A549 treated with GW870086 at 1 μM for 4 hours (cell line): ENCODE results near the gene TUNAR. TPM values are rescaled to one million over a fixed set of nuclear protein-coding genes. Genes with fewer than 3 reads are reported as not detected.

ENCODE experiments used
- total RNA-seq: library from RNA; stranded (reverse); fragments of 200-300 nt; extraction: Qiagen RNA extraction; gene quantifications from 5 replicates; pipeline ENCODE4 v1.2.3, GENCODE V29; 2022; ENCODE audit warnings: low read depth

TUNAR gene
- not detected in 5 replicates for total RNA-seq

DNA sequence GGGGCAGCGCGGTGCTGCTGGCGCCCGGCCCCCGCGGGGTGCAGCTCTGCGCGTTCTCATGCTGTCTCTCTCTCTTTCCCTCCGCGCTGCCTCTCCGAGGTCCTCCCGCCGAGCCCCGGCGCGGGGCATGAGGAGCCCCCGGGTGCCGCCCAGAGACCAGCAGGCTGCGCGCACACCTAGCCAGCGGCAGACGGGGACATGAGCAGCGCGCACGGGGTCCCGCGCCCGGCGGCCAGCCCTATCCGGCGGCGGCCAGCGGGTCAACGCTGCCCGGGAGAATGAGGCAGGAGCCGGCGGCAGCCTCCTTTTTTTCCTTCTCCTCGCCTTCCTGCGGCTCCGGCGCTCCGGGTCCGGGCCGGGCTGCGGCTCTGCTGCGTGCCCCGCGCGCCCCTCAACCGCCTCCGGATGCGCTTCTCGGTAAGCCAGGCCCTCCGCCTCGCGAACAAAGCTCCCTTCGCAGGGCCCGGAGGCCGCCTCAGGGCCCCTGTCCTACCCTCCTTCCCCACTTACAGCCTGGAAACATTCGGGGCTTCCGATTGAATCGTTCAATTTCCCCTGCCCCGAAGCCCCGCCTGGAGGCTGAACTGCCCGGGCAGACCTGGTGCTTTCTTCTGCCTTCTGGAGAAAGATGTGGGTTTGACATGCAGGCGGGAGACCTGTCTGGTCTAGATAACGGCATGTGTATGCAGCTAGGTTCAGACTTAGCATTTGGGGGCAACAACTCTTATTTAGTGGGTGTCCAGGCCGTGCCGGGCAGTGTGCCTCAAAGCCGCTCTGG lies at the start of gene TUNAR:
TUNAR (plus strand) TSS at position 72 of the 778 bp plus-strand sequence.

Other genes starting within 250 kb of the TUNAR start
- gene TCL1B, start 190.4 kb upstream of the TUNAR start, total RNA-seq: not detected in 5 replicates
- gene TCL1A, start 162.7 kb upstream of the TUNAR start, total RNA-seq: not detected in 5 replicates
- 4.2 to 7.2 TPM (median 5.9 TPM) in 5 replicates for gene C14orf132, start 162.5 kb downstream of the TUNAR start, total RNA-seq